ENCODE results near the gene PTMA.

DNA sequence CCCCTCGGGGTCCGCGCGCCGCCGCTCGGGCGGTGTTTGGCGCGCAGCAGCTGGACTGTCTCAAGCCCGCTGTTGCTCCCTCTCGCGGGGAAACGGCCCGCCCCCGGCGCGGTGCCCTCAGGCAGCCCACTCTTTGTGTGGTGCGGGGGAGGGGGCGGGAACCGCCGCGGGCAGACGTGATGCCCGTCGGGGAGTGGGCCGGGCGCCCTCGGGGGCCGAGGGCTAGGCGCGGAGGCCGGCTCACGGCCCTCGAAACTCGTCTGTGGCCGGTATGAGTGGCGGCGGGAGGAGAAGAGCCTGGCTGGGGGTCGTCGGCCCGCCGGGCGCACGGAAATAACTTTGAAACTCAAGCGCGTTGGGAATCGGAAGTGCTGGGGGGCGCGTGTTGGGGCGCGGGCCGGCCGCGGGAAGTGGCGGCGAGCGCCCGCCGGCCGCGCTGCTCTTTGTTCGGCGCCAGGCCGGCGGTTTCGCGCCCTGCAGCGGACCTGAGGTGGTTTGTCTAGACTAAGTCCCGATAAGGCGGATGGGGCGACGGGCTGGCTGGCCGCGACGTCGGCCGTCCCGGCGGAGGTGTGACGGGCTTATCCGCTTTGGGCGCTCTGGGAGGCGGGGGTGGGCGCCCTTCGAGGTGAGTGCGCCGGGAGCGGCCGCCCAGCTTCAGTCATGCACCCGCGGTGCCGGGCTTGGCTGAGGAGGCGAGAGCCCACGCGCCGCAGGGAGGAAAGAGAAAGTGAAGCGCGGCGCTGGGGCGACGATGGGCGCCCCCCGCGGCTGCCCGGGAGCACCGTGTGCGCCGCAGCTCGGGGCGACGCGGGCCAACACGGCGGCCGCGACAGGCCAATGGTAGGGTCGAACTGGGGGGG is 679 bp downstream of the PTMA start:
- TF ChIP-seq, protein P1, sequence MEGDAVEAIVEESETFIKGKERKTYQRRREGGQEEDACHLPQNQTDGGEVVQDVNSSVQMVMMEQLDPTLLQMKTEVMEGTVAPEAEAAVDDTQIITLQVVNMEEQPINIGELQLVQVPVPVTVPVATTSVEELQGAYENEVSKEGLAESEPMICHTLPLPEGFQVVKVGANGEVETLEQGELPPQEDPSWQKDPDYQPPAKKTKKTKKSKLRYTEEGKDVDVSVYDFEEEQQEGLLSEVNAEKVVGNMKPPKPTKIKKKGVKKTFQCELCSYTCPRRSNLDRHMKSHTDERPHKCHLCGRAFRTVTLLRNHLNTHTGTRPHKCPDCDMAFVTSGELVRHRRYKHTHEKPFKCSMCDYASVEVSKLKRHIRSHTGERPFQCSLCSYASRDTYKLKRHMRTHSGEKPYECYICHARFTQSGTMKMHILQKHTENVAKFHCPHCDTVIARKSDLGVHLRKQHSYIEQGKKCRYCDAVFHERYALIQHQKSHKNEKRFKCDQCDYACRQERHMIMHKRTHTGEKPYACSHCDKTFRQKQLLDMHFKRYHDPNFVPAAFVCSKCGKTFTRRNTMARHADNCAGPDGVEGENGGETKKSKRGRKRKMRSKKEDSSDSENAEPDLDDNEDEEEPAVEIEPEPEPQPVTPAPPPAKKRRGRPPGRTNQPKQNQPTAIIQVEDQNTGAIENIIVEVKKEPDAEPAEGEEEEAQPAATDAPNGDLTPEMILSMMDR (conservative IDR thresholded peaks at IDR 0.05; ENCODE audit: low read depth, low read length), result no peak
- no peak for TF ChIP-seq EZH2 (IDR thresholded peaks at IDR 0.05; ENCODE audit: low read length, unreplicated experiment)
